ENCODE measurements around the gene SLC51B. TPM values are rescaled to one million over a fixed set of nuclear protein-coding genes. Genes with fewer than 3 reads are reported as not detected.

SLC51B gene
- total RNA-seq (2022) (not detected in 2 replicates), Bru-seq, nascent RNA (not detected), BruChase-seq, experiment 1, labeled RNA remaining after a 6-hour chase (not detected), BruChase-seq, experiment 2, labeled RNA remaining after a 2-hour chase (not detected)
- long read RNA-seq: 0 reads

GRCh38 chr15:65044724-65045481 lies at the start of gene SLC51B:
Gene SLC51B (plus strand): TSS chr15:65045387. CDS start chr15:65050005, 4,618 bp downstream.
- Mint-ChIP-seq H3K9me3 (ENCODE audit: low read depth, unreplicated experiment) (no peaks in the 10 kb centered on the region), H3K4me1 (ENCODE audit: low read depth, unreplicated experiment) (peaks cover 39% of the 10 kb centered on the region), H3K27ac (ENCODE audit: unreplicated experiment) (no peak within 1 kb of the TSS), H3K27me3 (ENCODE audit: unreplicated experiment) (no peaks in the 10 kb centered on the region), H3K4me3 (ENCODE audit: low read depth, unreplicated experiment) (no peak within 1 kb of the TSS), H3K36me3 (ENCODE audit: insufficient read depth, unreplicated experiment) (peaks cover 9% of the 10 kb centered on the region)
- TF ChIP-seq CTCF (IDR thresholded peaks at IDR 0.05; ENCODE audit: unreplicated experiment): no peak
- peak; percentile 31 for DNase-seq
- CTCF ChIA-PET: interaction anchor here (1.4 kb wide), 1 partner anchor 11 kb away, joined by 3 read pairs; no protein-coding TSS in a partner anchor
- BruUV-seq (replicated peaks): no TSS peak
- intact Hi-C loops (cut with micrococcal nuclease; ENCODE audit: unreplicated experiment): no loop called here

- CTCF ChIA-PET: no interaction called here
- intact Hi-C loops (cut with micrococcal nuclease; ENCODE audit: unreplicated experiment): no loop called here
- Mint-ChIP-seq H3K27ac (ENCODE audit: unreplicated experiment) (no peak overlapping the region), H3K27me3 (ENCODE audit: unreplicated experiment) (no peaks in the 10 kb centered on the region), H3K4me1 (ENCODE audit: low read depth, unreplicated experiment) (no peaks in the 10 kb centered on the region), H3K4me3 (ENCODE audit: low read depth, unreplicated experiment) (no peak overlapping the region), H3K9me3 (ENCODE audit: low read depth, unreplicated experiment) (no peaks in the 10 kb centered on the region), H3K36me3 (ENCODE audit: insufficient read depth, unreplicated experiment) (no peaks in the 10 kb centered on the region)
- BruUV-seq (replicated peaks): no TSS peak
- no peak for DNase-seq
- TF ChIP-seq CTCF (IDR thresholded peaks at IDR 0.05; ENCODE audit: unreplicated experiment): no peak
Observed at GRCh38 chr15:64997066-64997465, 48.1 kb upstream of the SLC51B start.

- Mint-ChIP-seq H3K4me1 (ENCODE audit: low read depth, unreplicated experiment) (no peaks in the 10 kb centered on the region), H3K4me3 (ENCODE audit: low read depth, unreplicated experiment) (no peak overlapping the region), H3K36me3 (ENCODE audit: insufficient read depth, unreplicated experiment) (no peaks in the 10 kb centered on the region), H3K27me3 (ENCODE audit: unreplicated experiment) (no peaks in the 10 kb centered on the region), H3K9me3 (ENCODE audit: low read depth, unreplicated experiment) (no peaks in the 10 kb centered on the region), H3K27ac (ENCODE audit: unreplicated experiment) (no peak overlapping the region)
- no TSS peak for BruUV-seq (replicated peaks)
- intact Hi-C loops (cut with micrococcal nuclease; ENCODE audit: unreplicated experiment): no loop called here
- TF ChIP-seq CTCF (IDR thresholded peaks at IDR 0.05; ENCODE audit: unreplicated experiment): no peak
- CTCF ChIA-PET: interaction anchor here (0.7 kb wide), 1 partner anchor 307 kb away, joined by 3 read pairs; no protein-coding TSS in a partner anchor
- no peak for DNase-seq
Observed at GRCh38 chr15:64997745-64998375, 47.3 kb upstream of the SLC51B start.

- intact Hi-C loops (cut with micrococcal nuclease; ENCODE audit: unreplicated experiment): no loop called here
- BruUV-seq (replicated peaks): no TSS peak
- TF ChIP-seq CTCF (IDR thresholded peaks at IDR 0.05; ENCODE audit: unreplicated experiment): no peak
- H3K9me3 Mint-ChIP-seq (ENCODE audit: low read depth, unreplicated experiment): no peaks in the 10 kb centered on the region
- CTCF ChIA-PET: no interaction called here
- H3K27me3 Mint-ChIP-seq (ENCODE audit: unreplicated experiment): no peaks in the 10 kb centered on the region
- no peak overlapping the region for H3K4me3 Mint-ChIP-seq (ENCODE audit: low read depth, unreplicated experiment)
- no peak for DNase-seq
- H3K36me3 Mint-ChIP-seq (ENCODE audit: insufficient read depth, unreplicated experiment): no peaks in the 10 kb centered on the region
- H3K27ac Mint-ChIP-seq (ENCODE audit: unreplicated experiment): no peak overlapping the region
- no peaks in the 10 kb centered on the region for H3K4me1 Mint-ChIP-seq (ENCODE audit: low read depth, unreplicated experiment)
Observed at GRCh38 chr15:65004993-65005392, 40.2 kb upstream of the SLC51B start.

Data from Calu3 (cell line).